ENCODE results near the gene ARF1. TPM values are rescaled to one million over a fixed set of nuclear protein-coding genes. Genes with fewer than 3 reads are reported as not detected.

Gene ARF1
- 169 TPM for total RNA-seq (2013)
- polyA plus RNA-seq (100 to 1,000 TPM; 580 to 789 (median 603) TPM), polyA minus RNA-seq (208 and 305 TPM in 2 replicates), total RNA-seq (156 to 452 (median 289) reads per million in 11 experiments)

DNA sequence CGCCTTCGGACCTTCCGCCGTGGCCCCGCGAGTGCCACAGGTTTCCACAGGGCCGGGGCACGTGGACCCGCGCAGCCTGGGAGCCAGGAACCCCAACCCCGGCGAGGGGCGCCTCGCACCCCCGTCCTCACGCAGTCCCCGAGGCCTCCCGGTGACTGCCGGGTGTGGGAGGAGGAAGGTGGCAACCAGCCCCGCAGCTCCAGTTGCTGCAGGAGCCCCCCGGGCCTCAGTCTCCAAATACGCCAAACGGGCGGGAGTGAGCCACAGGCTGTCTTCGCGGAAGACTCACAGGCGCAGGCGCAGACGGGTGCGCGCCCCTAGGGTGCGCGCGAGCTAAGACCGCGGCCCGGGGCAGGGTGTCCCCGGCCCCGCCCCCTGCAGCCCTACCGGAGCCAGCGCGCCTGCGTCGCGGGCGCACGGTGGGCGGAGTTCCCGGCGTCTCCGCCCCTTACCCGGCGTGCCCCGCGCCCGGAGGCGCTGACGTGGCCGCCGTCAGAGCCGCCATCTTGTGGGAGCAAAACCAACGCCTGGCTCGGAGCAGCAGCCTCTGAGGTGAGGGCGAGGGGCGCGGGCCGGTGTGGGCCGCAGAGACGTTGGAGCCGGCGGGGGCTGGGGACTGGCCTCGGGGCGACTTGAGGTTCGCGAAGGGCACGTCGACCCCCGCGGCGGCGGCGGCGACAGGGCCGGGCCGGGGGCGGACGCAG lies at the start of gene ARF1:
Gene ARF1, plus strand, starts transcription at position 495 of the 704 bp plus-strand sequence. CDS start 14,407 bp downstream, outside the sequence.
- peak; percentile 91 to 94 (median 93) for DNase-seq
- Mint-ChIP-seq H3K4me3 (peak within 1 kb of the TSS; percentile 96 to 97), H3K27ac (peak within 1 kb of the TSS; percentile 96 to 99 (median 98)), H3K27me3 (ENCODE audit: low read depth in 3 of 3) (peaks cover 0 to 2% (median under 1%) of the 10 kb centered on the region in 3 donors), H3K4me1 (peaks cover 50% of the 10 kb centered on the region), H3K36me3 (peaks cover 13 to 14% of the 10 kb centered on the region in 2 donors), H3K9me3 (peaks cover 0 to 2% (median 0%) of the 10 kb centered on the region in 7 donors)
- intact Hi-C loops (cut with micrococcal nuclease) = loop anchor here in 1 of 2 donors (2.0 kb wide), 1 partner anchor 26 kb away; the partner anchor contains the start of gene MRPL55
- peak within 1 kb of the TSS; percentile 93 for H2AFZ ChIP-seq (ENCODE audit: insufficient read depth, low read depth, low read length, poor library complexity, severe bottlenecking)
- peaks cover 81% of the 10 kb centered on the region for H3K79me2 ChIP-seq (ENCODE audit: insufficient read depth, low read length)
- TF ChIP-seq CTCF (IDR thresholded peaks at IDR 0.05) = no peak
- peak within 1 kb of the TSS; percentile 94 to 96 for H3K27ac ChIP-seq (ENCODE audit: low read depth in 1 of 2, low read length in 2 of 2)
- peaks cover 48 to 50% of the 10 kb centered on the region in 2 donors for H3K4me1 ChIP-seq (ENCODE audit: control insufficient read depth in 1 of 2, insufficient read depth in 2 of 2, low read length in 2 of 2)
- under 1% methylated on average over 87 of the region's 87 CpGs for WGBS (ENCODE audit: insufficient coverage)
- no peaks in the 10 kb centered on the region for H3K9me3 ChIP-seq (replicated peaks in 1 of 2; ENCODE audit: control insufficient read depth in 1 of 2, insufficient read depth in 1 of 2, low read length in 2 of 2)
- H3K4me3 ChIP-seq (replicated peaks in 1 of 3; ENCODE audit: low read depth in 2 of 3, low read length in 3 of 3) = peak within 1 kb of the TSS; percentile 89 to 93 (median 90)
- no peaks in the 10 kb centered on the region for H3K27me3 ChIP-seq (ENCODE audit: control insufficient read depth in 2 of 2, insufficient read depth in 2 of 2, low read length in 2 of 2)
- peak within 1 kb of the TSS; percentile 100 for H3K9ac ChIP-seq (ENCODE audit: insufficient read depth, low read length, poor library complexity, severe bottlenecking)
- H3K36me3 ChIP-seq (replicated peaks in 1 of 2; ENCODE audit: control insufficient read depth in 1 of 2, insufficient read depth in 2 of 2, low read length in 2 of 2) = no peaks in the 10 kb centered on the region
- peak within 1 kb of the TSS; percentile 86 for H3K4me2 ChIP-seq (replicated peaks; ENCODE audit: extremely low read depth, low read length, poor library complexity, severe bottlenecking)
- H4K20me1 ChIP-seq (ENCODE audit: insufficient read depth, low read length) = peaks cover 58% of the 10 kb centered on the region

- H3K4me2 ChIP-seq (replicated peaks; ENCODE audit: extremely low read depth, low read length, poor library complexity, severe bottlenecking) = no peak overlapping the region
- Mint-ChIP-seq H3K27me3 (ENCODE audit: low read depth in 3 of 3) (peaks cover 18 to 33% (median 24%) of the 10 kb centered on the region in 3 donors), H3K4me3 (no peak overlapping the region), H3K9me3 (peaks cover 0 to 7% (median 1%) of the 10 kb centered on the region in 7 donors), H3K4me1 (no peaks in the 10 kb centered on the region), H3K27ac (no peak overlapping the region), H3K36me3 (no peaks in the 10 kb centered on the region)
- no peak for DNase-seq
- no peak overlapping the region for H2AFZ ChIP-seq (ENCODE audit: insufficient read depth, low read depth, low read length, poor library complexity, severe bottlenecking)
- no peaks in the 10 kb centered on the region for H3K4me1 ChIP-seq (ENCODE audit: control insufficient read depth in 1 of 2, insufficient read depth in 2 of 2, low read length in 2 of 2)
- 100% methylated on average over 1 of the region's 2 CpGs for WGBS (ENCODE audit: insufficient coverage)
- H3K36me3 ChIP-seq (replicated peaks in 1 of 2; ENCODE audit: control insufficient read depth in 1 of 2, insufficient read depth in 2 of 2, low read length in 2 of 2) = no peaks in the 10 kb centered on the region
- H4K20me1 ChIP-seq (ENCODE audit: insufficient read depth, low read length) = no peaks in the 10 kb centered on the region
- H3K27ac ChIP-seq (ENCODE audit: low read depth in 1 of 2, low read length in 2 of 2) = no peak overlapping the region
- TF ChIP-seq CTCF (IDR thresholded peaks at IDR 0.05) = no peak
- intact Hi-C loops (cut with micrococcal nuclease) = no loop called here
- H3K9ac ChIP-seq (ENCODE audit: insufficient read depth, low read length, poor library complexity, severe bottlenecking) = no peak overlapping the region
- peaks cover 0 to 3% of the 10 kb centered on the region in 2 donors for H3K9me3 ChIP-seq (replicated peaks in 1 of 2; ENCODE audit: control insufficient read depth in 1 of 2, insufficient read depth in 1 of 2, low read length in 2 of 2)
- no peaks in the 10 kb centered on the region for H3K79me2 ChIP-seq (ENCODE audit: insufficient read depth, low read length)
- H3K27me3 ChIP-seq (ENCODE audit: control insufficient read depth in 2 of 2, insufficient read depth in 2 of 2, low read length in 2 of 2) = peaks cover 11 to 27% of the 10 kb centered on the region in 2 donors
- H3K4me3 ChIP-seq (replicated peaks in 1 of 3; ENCODE audit: low read depth in 2 of 3, low read length in 3 of 3) = no peak overlapping the region
These were observed 49.1 kb upstream of the ARF1 start for GRCh38 chr1:228033376-228033775.

Data from CD14-positive monocyte (primary cell).